ENCODE results near the gene NRF1. TPM values are rescaled to one million over a fixed set of nuclear protein-coding genes. Genes with fewer than 3 reads are reported as not detected.

Gene NRF1
- total and polyA plus RNA-seq, 2 of the 13 experiments (the other 11 are each of a cell fraction or from before 2014, with no cell fraction given) = 9.3 to 10.1 TPM

DNA sequence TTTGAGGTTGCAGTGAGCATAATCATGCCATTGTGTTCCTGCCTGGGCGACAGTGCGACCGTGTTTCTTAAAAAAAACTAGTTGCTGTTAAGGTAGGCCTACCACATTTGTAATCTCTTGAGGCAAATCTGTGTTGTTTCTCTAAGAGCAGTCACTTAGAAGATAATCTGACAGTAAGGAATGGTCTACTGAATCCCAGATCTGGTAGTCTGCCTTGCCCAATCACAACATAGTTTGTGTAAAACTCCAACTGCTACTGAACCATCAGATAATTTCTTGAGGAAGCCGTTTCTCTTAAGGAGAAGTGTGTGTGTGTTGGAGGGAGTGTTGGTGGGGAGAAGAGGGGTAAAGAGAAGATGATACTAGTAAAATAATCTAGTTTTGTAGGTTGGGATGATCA is 5.0 kb downstream of the NRF1 start:
- Histone ChIP-seq H3K4me2 (ENCODE audit: low read depth, low read length) (peak overlapping the region; percentile 11; the same call in 1 of the 2 replicates), H3K27me3 (ENCODE audit: control insufficient read depth in 1 of 2, insufficient read depth in 2 of 2, low read length in 2 of 2) (no peaks in the 10 kb centered on the region; a peak in 1 of 5 replicates), H3K79me2 (ENCODE audit: insufficient read depth, low read length) (peaks cover 89% of the 10 kb centered on the region), H2AFZ (ENCODE audit: low read length) (no peak overlapping the region), H3K4me3 (replicated peaks in 1 of 3; ENCODE audit: insufficient read depth in 1 of 3, low read depth in 2 of 3, low read length in 3 of 3) (no peak overlapping the region), H3K27ac (ENCODE audit: extremely low read length, insufficient read depth, low read length) (no peak overlapping the region), H4K20me1 (ENCODE audit: insufficient read depth, low read length) (peaks cover 8% of the 10 kb centered on the region; the same call in 1 of the 2 replicates), H3K4me1 (ENCODE audit: insufficient read depth, low read length) (peaks cover 80% of the 10 kb centered on the region), H3K9me3 (ENCODE audit: low read length) (no peaks in the 10 kb centered on the region), H3K36me3 (replicated peaks in 1 of 2; ENCODE audit: control insufficient read depth in 1 of 2, insufficient read depth in 2 of 2, low read length in 2 of 2) (no peaks in the 10 kb centered on the region), H3K9ac (ENCODE audit: insufficient read depth, low read depth, low read length) (no peak overlapping the region)
- DNase-seq (ENCODE audit: low spot score) (no peak), ATAC-seq (no peak), FAIRE-seq (no peak)
- intact Hi-C loops (cut with micrococcal nuclease; ENCODE audit: unreplicated experiment) = no loop called here
- in situ Hi-C loops (cut with HindIII; ENCODE audit: extremely low pct_ligation_motif_present, low pct_unique_long_range_greater_than_20kb) = no loop called here
- no peak for TF ChIP-seq EHMT2 (IDR thresholded peaks at IDR 0.05; ENCODE audit: borderline replicate concordance, low read depth, low read length)
- POLR2A ChIA-PET = interaction anchor here (0.6 kb wide), 1 partner anchor 13 kb away, joined by 3 read pairs; no protein-coding TSS in a partner anchor
- WGBS (ENCODE audit: low lambda C conversion rate) = 73% methylated on average over 4 of the region's 4 CpGs
- BruUV-seq (replicated peaks) = no TSS peak
- CTCF ChIA-PET (ENCODE audit: low intra/inter-chr PET ratio, low total read pairs) = no interaction called here

DNA sequence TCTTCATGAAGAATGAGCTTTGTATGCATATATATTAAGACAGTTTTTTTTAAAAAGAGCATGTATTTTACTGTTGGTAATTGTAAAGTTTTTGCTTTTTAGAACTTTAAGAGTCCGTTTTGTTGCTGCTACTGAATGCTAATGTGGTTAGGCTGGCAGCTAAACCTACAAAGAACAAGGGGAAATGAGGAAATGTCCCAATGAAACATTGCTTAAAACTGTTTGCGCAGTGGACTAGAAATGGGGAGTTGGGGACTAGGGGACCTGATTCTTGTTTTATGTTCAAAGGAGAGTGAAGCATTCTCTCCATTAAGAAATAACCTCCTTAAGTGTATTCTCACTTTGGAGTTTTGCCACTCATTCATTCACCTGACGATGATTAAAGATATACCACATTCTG is 5.7 kb downstream of the NRF1 start:
- WGBS (ENCODE audit: low lambda C conversion rate) = 83% methylated on average over 3 of the region's 3 CpGs
- Histone ChIP-seq H3K4me1 (ENCODE audit: insufficient read depth, low read length) (peaks cover 85% of the 10 kb centered on the region), H4K20me1 (ENCODE audit: insufficient read depth, low read length) (peaks cover 8% of the 10 kb centered on the region; the same call in 1 of the 2 replicates), H3K9me3 (ENCODE audit: low read length) (no peaks in the 10 kb centered on the region), H3K27me3 (ENCODE audit: control insufficient read depth in 1 of 2, insufficient read depth in 2 of 2, low read length in 2 of 2) (no peaks in the 10 kb centered on the region; a peak in 1 of 5 replicates), H3K36me3 (replicated peaks in 1 of 2; ENCODE audit: control insufficient read depth in 1 of 2, insufficient read depth in 2 of 2, low read length in 2 of 2) (no peaks in the 10 kb centered on the region), H2AFZ (ENCODE audit: low read length) (no peak overlapping the region), H3K4me2 (ENCODE audit: low read depth, low read length) (no peak overlapping the region), H3K79me2 (ENCODE audit: insufficient read depth, low read length) (peaks cover 95% of the 10 kb centered on the region), H3K27ac (ENCODE audit: extremely low read length, insufficient read depth, low read length) (peak overlapping the region; percentile 29), H3K9ac (ENCODE audit: insufficient read depth, low read depth, low read length) (no peak overlapping the region), H3K4me3 (replicated peaks in 1 of 3; ENCODE audit: insufficient read depth in 1 of 3, low read depth in 2 of 3, low read length in 3 of 3) (no peak overlapping the region)
- TF ChIP-seq SOX5 (CRISPR knock-in tag; IDR thresholded peaks at IDR 0.05; ENCODE audit: borderline replicate concordance) (no peak), SSRP1 (CRISPR knock-in tag; IDR thresholded peaks at IDR 0.05) (no peak), ZNF234 (CRISPR knock-in tag; conservative IDR thresholded peaks at IDR 0.05) (no peak), PCBP2 (optimal IDR thresholded peaks at IDR 0.05; ENCODE audit: low read depth, low read length, poor library complexity, severe bottlenecking) (no peak), ZNF75D (CRISPR knock-in tag; IDR thresholded peaks at IDR 0.05; ENCODE audit: borderline replicate concordance) (no peak), ZKSCAN1 (IDR thresholded peaks at IDR 0.05; ENCODE audit: low read length) (no peak), RFX3 (CRISPR knock-in tag; IDR thresholded peaks at IDR 0.05) (no peak)
- CTCF ChIA-PET (ENCODE audit: low intra/inter-chr PET ratio, low total read pairs) = no interaction called here
- no peak for ATAC-seq
- intact Hi-C loops (cut with micrococcal nuclease; ENCODE audit: unreplicated experiment) (no loop called here), in situ Hi-C loops (cut with HindIII; ENCODE audit: extremely low pct_ligation_motif_present, low pct_unique_long_range_greater_than_20kb) (no loop called here)
- no peak for DNase-seq (ENCODE audit: low spot score)
- no peak for FAIRE-seq
- POLR2A ChIA-PET = no interaction called here
- no TSS peak for BruUV-seq (replicated peaks)
